ENCODE data around the gene SLC16A5. TPM values are rescaled to one million over a fixed set of nuclear protein-coding genes. Genes with fewer than 3 reads are reported as not detected.

The SLC16A5 gene
- total RNA-seq, 2 donors from 2014 or later, result 7.2 to 14.3 TPM

GRCh38 chr17:75144816-75145512 is 57.2 kb downstream of the SLC16A5 start:
- intact Hi-C loops (cut with DNase I), result no loop called here
- ATAC-seq (no peak), DNase-seq (no peak)

- DNase-seq (no peak), ATAC-seq (no peak)
Measured at GRCh38 chr17:75146592-75146991, 58.8 kb downstream of the SLC16A5 start.

GRCh38 chr17:75147878-75148546 is 60.3 kb downstream of the SLC16A5 start:
- intact Hi-C loops (cut with DNase I), result no loop called here
- DNase-seq (no peak), ATAC-seq (peak in 1 of 2 donors; percentile 30)

More at GRCh38 chr17:75146592-75146991, 58.8 kb downstream of the SLC16A5 start:
- intact Hi-C loops (cut with DNase I), result no loop called here

- DNase-seq (no peak), ATAC-seq (no peak)
- intact Hi-C loops (cut with DNase I), result no loop called here
Measured at GRCh38 chr17:75151930-75152329, 64.2 kb downstream of the SLC16A5 start.

GRCh38 chr17:75152523-75152921 is 64.8 kb downstream of the SLC16A5 start:
- no peak for ATAC-seq
- intact Hi-C loops (cut with DNase I), result no loop called here
- no peak for DNase-seq

GRCh38 chr17:75152922-75153779 is 65.4 kb downstream of the SLC16A5 start:
- no peak for DNase-seq
- intact Hi-C loops (cut with DNase I), result no loop called here
- peak in 1 of 2 donors; percentile 16 for ATAC-seq

- no peak for DNase-seq
- ATAC-seq, result no peak
- intact Hi-C loops (cut with DNase I), result no loop called here
Measured at GRCh38 chr17:75153780-75154194, 66.0 kb downstream of the SLC16A5 start.

- ATAC-seq (peak; percentile 100), DNase-seq (peak; percentile 99)
- intact Hi-C loops (cut with DNase I), result no loop called here
Measured at GRCh38 chr17:75154195-75155106, 66.7 kb downstream of the SLC16A5 start, which contains the start of gene JPT1. Gene JPT1, minus strand, starts transcription at chr17:75154512. Its CDS starts 115 bp downstream, at chr17:75154397.

- intact Hi-C loops (cut with DNase I), result no loop called here
- ATAC-seq, result no peak
- no peak for DNase-seq
Measured at GRCh38 chr17:75155191-75155601, 67.4 kb downstream of the SLC16A5 start.

Other genes with a start within 250 kb of the SLC16A5 start
- gene GRIN2C, start 228.1 kb upstream of the SLC16A5 start, total RNA-seq, result 10 to 100 TPM; 25.2 to 38.8 TPM
- 1 to 10 TPM; 6.6 to 8.1 TPM for gene FDXR, start 215.0 kb upstream of the SLC16A5 start, total RNA-seq
- not detected for gene FADS6, start 194.3 kb upstream of the SLC16A5 start, total RNA-seq
- gene USH1G, start 164.7 kb upstream of the SLC16A5 start, total RNA-seq, result under 1 TPM; 0.21 to 0.47 TPM
- gene OTOP2, start 163.7 kb upstream of the SLC16A5 start, total RNA-seq, result not detected
- gene OTOP3, start 152.1 kb upstream of the SLC16A5 start, total RNA-seq, result not detected
- gene HID1, start 115.2 kb upstream of the SLC16A5 start, total RNA-seq, result 1 to 10 TPM; 7.4 to 8.2 TPM
- 10 to 100 TPM; 13.8 to 15.2 TPM for gene CDR2L, start 100.3 kb upstream of the SLC16A5 start, total RNA-seq
- 10 to 100 TPM; 38.1 to 46.7 TPM for gene MRPL58, start 75.3 kb upstream of the SLC16A5 start, total RNA-seq
- gene ATP5PD, start 41.0 kb upstream of the SLC16A5 start, total RNA-seq, result 100 to 1,000 TPM; 676 to 729 TPM
- gene KCTD2, start 40.7 kb upstream of the SLC16A5 start, total RNA-seq, result 10 to 100 TPM; 21.4 to 26.2 TPM
- 1 to 10 TPM; 5.8 to 6.7 TPM for gene ARMC7, start 22.0 kb downstream of the SLC16A5 start, total RNA-seq
- 10 to 100 TPM; 27.2 to 28.4 TPM for gene NT5C, start 43.8 kb downstream of the SLC16A5 start, total RNA-seq
- gene JPT1, start 66.6 kb downstream of the SLC16A5 start, total RNA-seq, result 10 to 100 TPM; 16.4 to 19.7 TPM
- gene SUMO2, start 95.0 kb downstream of the SLC16A5 start, total RNA-seq, result 100 to 1,000 TPM; 231 to 246 TPM
- 10 to 100 TPM; 28.6 to 37.9 TPM for gene NUP85, start 117.7 kb downstream of the SLC16A5 start, total RNA-seq
- 10 to 100 TPM; 23.0 to 24.5 TPM for gene GGA3, start 173.7 kb downstream of the SLC16A5 start, total RNA-seq
- gene MRPS7, start 173.9 kb downstream of the SLC16A5 start, total RNA-seq, result 100 to 1,000 TPM in 1 of 2 donors, 10 to 100 TPM in 1; 85.4 to 103 TPM
- gene MIF4GD, start 183.3 kb downstream of the SLC16A5 start, total RNA-seq, result 10 to 100 TPM; 13.8 to 17.7 TPM
- gene SLC25A19, start 201.5 kb downstream of the SLC16A5 start, total RNA-seq, result 10 to 100 TPM; 15.2 to 21.0 TPM

Measured in left cardiac atrium (tissue), 4 donors.